Tibial nerve (tissue), 4 donors: Measurements from ENCODE around the gene ZNF860.
"Not testable (repeated sequence)": the region's sequence is repeated elsewhere in the genome, so short reads cannot be mapped to it uniquely, and the experiment has no call there.

Experiments used
- CTCF ChIP-seq, 5 experiments: fragments of 200-600 bp in 3 of 5; fragments of 450-650 bp in 2 of 5; sonication (generic) in 3 of 5; IDR thresholded peaks; one replicate each; pipeline ENCODE4 v1.5.1; 2016 to 2019; ENCODE audit warnings: antibody characterized with exemption in 5 of 5, mild to moderate bottlenecking in 3 of 5, moderate library complexity in 2 of 5
- EP300 ChIP-seq, 2 donors: sonication (generic); formaldehyde crosslinking; IDR thresholded peaks; one replicate each; pipeline ENCODE4 v1.6.1; 2017; ENCODE audit warnings: antibody characterized with exemption in 2 of 2, mild to moderate bottlenecking in 1 of 2

GRCh38 chr3:31992995-31993394 is 11.4 kb downstream of the ZNF860 start:
- not testable (repeated sequence) for TF ChIP-seq CTCF, EP300 (IDR thresholded peaks at IDR 0.05)
